Skeletal muscle satellite cell (primary cell): ENCODE results near the gene ROCK2.
A peak's percentile ranks its signal among the peaks of the same experiment; 100 is the strongest.

ENCODE experiments used
- H3K27me3 ChIP-seq: 2 replicates; pipeline ENCODE4 v1.7.0; 2013; ENCODE audit warnings: low read length; ENCODE audit not compliant: control insufficient read depth, insufficient read depth
- H3K36me3 ChIP-seq: 2 replicates; pipeline ENCODE4 v1.7.0; 2013; ENCODE audit warnings: mild to moderate bottlenecking, control low read depth, low read length; ENCODE audit not compliant: insufficient read depth
- H3K4me1 ChIP-seq: 2 replicates; pipeline ENCODE4 v1.7.0; 2013; ENCODE audit warnings: low read length; ENCODE audit not compliant: control insufficient read depth, insufficient read depth
- H3K4me2 ChIP-seq: 2 replicates; pipeline ENCODE4 v1.7.0; 2013; ENCODE audit warnings: mild to moderate bottlenecking, low read length
- H3K4me3 ChIP-seq: 2 replicates; pipeline ENCODE4 v1.7.0; 2013; ENCODE audit warnings: low read length
- H3K9ac ChIP-seq: 2 replicates; pipeline ENCODE4 v1.7.0; 2013; ENCODE audit warnings: mild to moderate bottlenecking, low read depth, low read length, moderate library complexity
- H3K9me3 ChIP-seq: replicated peaks from 2 replicates; pipeline ENCODE4 v1.7.0; 2013; ENCODE audit warnings: mild to moderate bottlenecking, control low read depth, low read length

ROCK2 gene

DNA sequence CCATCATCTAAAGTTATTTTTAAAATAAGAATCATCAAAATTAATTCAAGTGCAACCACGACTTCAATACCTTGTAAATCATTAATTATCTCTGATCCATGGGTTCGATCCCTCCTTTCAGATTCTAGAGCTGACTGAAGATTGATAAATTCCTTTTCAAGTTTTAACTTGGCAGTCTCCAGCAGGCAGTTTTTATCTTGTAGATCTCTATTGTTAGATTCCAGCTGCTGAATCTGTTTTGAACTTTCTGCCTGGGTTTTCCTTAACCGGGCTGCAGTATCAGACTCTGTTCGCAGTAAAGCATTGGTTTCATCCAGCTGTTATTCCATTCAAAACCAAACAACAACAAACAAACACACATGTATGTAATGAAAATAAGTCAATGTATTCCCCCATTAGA lies 129.7 kb downstream of the ROCK2 start:
- no peaks in the 10 kb centered on the region for H3K27me3 ChIP-seq
- H3K9ac ChIP-seq, result no peak overlapping the region
- no peak overlapping the region for H3K4me2 ChIP-seq
- no peaks in the 10 kb centered on the region for H3K9me3 ChIP-seq
- H3K4me3 ChIP-seq, result no peak overlapping the region
- H3K36me3 ChIP-seq, result peaks cover 73% of the 10 kb centered on the region
- peaks cover 4% of the 10 kb centered on the region for H3K4me1 ChIP-seq

DNA sequence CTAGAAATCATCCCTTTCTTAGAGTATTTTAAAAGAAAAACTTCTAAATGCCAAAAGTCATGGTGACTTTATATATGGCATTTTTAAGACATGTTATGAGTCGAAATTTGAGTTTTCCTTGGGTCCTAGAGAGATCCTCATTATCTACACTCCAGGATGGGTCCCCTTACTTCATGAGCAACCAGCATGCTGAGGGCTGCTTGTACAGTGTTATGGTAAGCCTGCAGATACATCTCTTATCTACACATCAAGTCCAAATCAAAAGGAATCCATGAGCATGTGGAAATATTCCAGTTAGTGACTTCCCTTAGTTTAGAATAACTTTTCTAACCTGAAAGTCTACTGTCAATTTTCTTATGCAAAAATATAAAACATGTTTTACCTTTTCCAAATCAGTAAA lies 130.5 kb downstream of the ROCK2 start:
- Histone ChIP-seq H3K9ac (no peak overlapping the region), H3K27me3 (no peaks in the 10 kb centered on the region), H3K9me3 (no peaks in the 10 kb centered on the region), H3K4me1 (peaks cover 4% of the 10 kb centered on the region), H3K4me2 (no peak overlapping the region), H3K36me3 (peaks cover 73% of the 10 kb centered on the region), H3K4me3 (no peak overlapping the region)

DNA sequence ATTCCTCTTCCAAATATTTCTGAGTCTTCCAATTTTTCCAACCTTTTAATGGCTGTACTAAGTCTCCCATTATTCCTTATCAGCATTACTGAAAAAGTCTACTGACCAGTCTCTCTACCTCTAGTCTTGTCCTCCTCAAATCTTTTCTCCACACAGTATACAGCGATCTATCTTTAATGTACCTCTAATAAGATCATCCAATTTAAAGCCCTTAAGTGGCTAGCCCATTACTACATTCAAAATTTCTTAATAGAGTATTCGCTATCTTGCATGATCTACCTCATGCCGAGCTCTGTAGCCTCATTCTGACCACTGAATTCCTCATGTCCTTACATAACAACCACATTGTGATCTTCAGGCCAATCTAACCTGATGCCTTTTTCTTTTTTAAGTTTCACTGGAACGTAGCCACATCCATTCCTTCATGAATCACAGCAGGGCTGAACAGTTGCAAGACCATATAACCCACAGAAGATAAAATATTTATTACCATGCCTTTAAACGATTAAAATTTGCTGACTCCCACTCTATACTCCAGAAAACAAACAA lies 131.3 kb downstream of the ROCK2 start:
- Histone ChIP-seq H3K4me2 (no peak overlapping the region), H3K4me3 (no peak overlapping the region), H3K9ac (no peak overlapping the region), H3K36me3 (peaks cover 67% of the 10 kb centered on the region), H3K9me3 (no peaks in the 10 kb centered on the region), H3K27me3 (no peaks in the 10 kb centered on the region), H3K4me1 (peaks cover 4% of the 10 kb centered on the region)

GRCh38 chr2:11212645-11213044 lies 131.8 kb downstream of the ROCK2 start:
- H3K9ac ChIP-seq, result no peak overlapping the region
- H3K4me3 ChIP-seq, result no peak overlapping the region
- H3K4me2 ChIP-seq, result no peak overlapping the region
- H3K36me3 ChIP-seq, result peaks cover 63% of the 10 kb centered on the region
- H3K4me1 ChIP-seq, result peaks cover 4% of the 10 kb centered on the region
- H3K9me3 ChIP-seq, result no peaks in the 10 kb centered on the region
- no peaks in the 10 kb centered on the region for H3K27me3 ChIP-seq

- peaks cover 45% of the 10 kb centered on the region for H3K36me3 ChIP-seq
- peaks cover 16% of the 10 kb centered on the region for H3K4me1 ChIP-seq
- H3K9ac ChIP-seq, result no peak overlapping the region
- H3K4me3 ChIP-seq, result no peak overlapping the region
- H3K9me3 ChIP-seq, result no peaks in the 10 kb centered on the region
- no peak overlapping the region for H3K4me2 ChIP-seq
- no peaks in the 10 kb centered on the region for H3K27me3 ChIP-seq
Measured at GRCh38 chr2:11208083-11208482, 136.4 kb downstream of the ROCK2 start.

GRCh38 chr2:11203480-11203879 lies 141.0 kb downstream of the ROCK2 start:
- Histone ChIP-seq H3K27me3 (no peaks in the 10 kb centered on the region), H3K9me3 (no peaks in the 10 kb centered on the region), H3K4me3 (no peak overlapping the region), H3K4me1 (peaks cover 15% of the 10 kb centered on the region), H3K36me3 (peaks cover 43% of the 10 kb centered on the region), H3K9ac (peak overlapping the region; percentile 35), H3K4me2 (peak overlapping the region; percentile 37)

GRCh38 chr2:11201969-11202368 lies 142.5 kb downstream of the ROCK2 start:
- no peaks in the 10 kb centered on the region for H3K27me3 ChIP-seq
- peaks cover 45% of the 10 kb centered on the region for H3K36me3 ChIP-seq
- H3K4me2 ChIP-seq, result no peak overlapping the region
- H3K9me3 ChIP-seq, result no peaks in the 10 kb centered on the region
- H3K9ac ChIP-seq, result no peak overlapping the region
- H3K4me1 ChIP-seq, result peaks cover 15% of the 10 kb centered on the region
- H3K4me3 ChIP-seq, result no peak overlapping the region

DNA sequence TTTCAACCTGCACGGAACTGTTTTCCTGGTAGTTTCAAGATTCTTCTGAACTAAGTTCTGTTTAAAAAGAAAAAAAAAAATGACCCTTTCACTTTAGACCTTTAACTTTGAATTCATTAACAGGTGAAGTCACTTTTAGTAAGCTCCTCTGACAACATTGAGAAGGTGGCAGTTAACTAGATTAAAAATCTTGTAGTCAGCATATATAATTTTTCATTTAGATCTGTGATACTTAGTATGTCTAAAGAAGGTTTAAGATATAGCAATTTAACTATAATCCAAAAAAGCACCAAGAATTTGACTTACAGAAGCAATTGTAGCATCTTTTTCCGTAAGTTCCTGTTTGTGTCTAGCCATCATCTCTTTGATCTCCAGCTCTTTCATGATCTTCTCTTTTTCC lies 143.8 kb downstream of the ROCK2 start:
- Histone ChIP-seq H3K9ac (no peak overlapping the region), H3K36me3 (peaks cover 46% of the 10 kb centered on the region), H3K27me3 (no peaks in the 10 kb centered on the region), H3K4me1 (peaks cover 15% of the 10 kb centered on the region), H3K4me2 (no peak overlapping the region), H3K9me3 (no peaks in the 10 kb centered on the region), H3K4me3 (no peak overlapping the region)

GRCh38 chr2:11196246-11196645 lies 148.2 kb downstream of the ROCK2 start:
- Histone ChIP-seq H3K4me1 (no peaks in the 10 kb centered on the region), H3K27me3 (no peaks in the 10 kb centered on the region), H3K4me2 (no peak overlapping the region), H3K9ac (no peak overlapping the region), H3K36me3 (peaks cover 66% of the 10 kb centered on the region), H3K9me3 (no peaks in the 10 kb centered on the region), H3K4me3 (no peak overlapping the region)

- H3K4me1 ChIP-seq, result peaks cover 6% of the 10 kb centered on the region
- no peaks in the 10 kb centered on the region for H3K27me3 ChIP-seq
- no peak overlapping the region for H3K4me2 ChIP-seq
- peaks cover 24% of the 10 kb centered on the region for H3K36me3 ChIP-seq
- no peaks in the 10 kb centered on the region for H3K9me3 ChIP-seq
- H3K9ac ChIP-seq, result no peak overlapping the region
- H3K4me3 ChIP-seq, result no peak overlapping the region
Measured at GRCh38 chr2:11187731-11188130, 156.7 kb downstream of the ROCK2 start.

- Histone ChIP-seq H3K36me3 (peaks cover 22% of the 10 kb centered on the region), H3K4me3 (no peak overlapping the region)
Measured at GRCh38 chr2:11187083-11187619, 157.3 kb downstream of the ROCK2 start.

DNA sequence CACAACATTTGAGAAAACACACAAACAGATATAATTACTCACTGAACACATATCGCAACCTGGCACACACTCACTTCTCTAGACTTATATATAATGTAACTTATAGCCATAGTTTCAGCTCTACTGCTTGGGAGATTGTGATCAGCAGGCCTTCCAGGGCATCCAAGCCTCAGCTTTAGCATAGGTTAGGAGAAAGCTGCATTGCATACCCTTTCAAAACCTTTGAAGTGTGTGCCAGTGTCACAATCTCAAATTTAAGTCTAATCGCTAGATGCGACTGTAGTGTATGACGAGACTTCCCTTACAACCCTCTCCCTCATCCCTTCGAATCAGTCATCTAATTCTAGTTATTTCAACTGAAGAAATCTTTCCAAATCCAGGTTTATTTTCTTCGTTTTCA lies 158.3 kb downstream of the ROCK2 start:
- H3K27me3 ChIP-seq, result no peaks in the 10 kb centered on the region
- peaks cover 12% of the 10 kb centered on the region for H3K36me3 ChIP-seq
- no peak overlapping the region for H3K4me3 ChIP-seq
- H3K9me3 ChIP-seq, result no peaks in the 10 kb centered on the region
- no peak overlapping the region for H3K4me2 ChIP-seq
- H3K4me1 ChIP-seq, result peaks cover 6% of the 10 kb centered on the region
- no peak overlapping the region for H3K9ac ChIP-seq

More at GRCh38 chr2:11187083-11187619, 157.3 kb downstream of the ROCK2 start:
- peaks cover 6% of the 10 kb centered on the region for H3K4me1 ChIP-seq
- H3K9ac ChIP-seq, result no peak overlapping the region
- H3K27me3 ChIP-seq, result no peaks in the 10 kb centered on the region
- H3K4me2 ChIP-seq, result no peak overlapping the region
- no peaks in the 10 kb centered on the region for H3K9me3 ChIP-seq
